Astrocyte (in vitro differentiated cells and primary cell): ENCODE data around the gene TRMT11. TPM values are rescaled to one million over a fixed set of nuclear protein-coding genes. Genes with fewer than 3 reads are reported as not detected.
A peak's percentile ranks its signal among the peaks of the same experiment; 100 is the strongest.
"Not testable (repeated sequence)": the region's sequence is repeated elsewhere in the genome, so short reads cannot be mapped to it uniquely, and the experiment has no call there.

Experiments
- DNase-seq: peaks from one replicate; pipeline ENCODE4 v3.0.0-alpha.2; 2010; ENCODE audit warnings: low read depth
- FAIRE-seq: peaks from 2 replicates; lab custom pipeline; 2011; peaks lifted over from hg19 to GRCh38; lab: Jason Lieb, UNC
- H2AFZ ChIP-seq: 2 replicates; pipeline ENCODE4 v1.6.0; 2012; ENCODE audit warnings: low read depth, low read length, inconsistent platforms
- H3K27ac ChIP-seq: 2 replicates; pipeline ENCODE4 v1.5.1; 2011; ENCODE audit warnings: low read depth, low read length, inconsistent platforms
- H3K27me3 ChIP-seq: 2 replicates; pipeline ENCODE4 v1.6.0; 2011; ENCODE audit warnings: low read length, inconsistent platforms; ENCODE audit not compliant: insufficient read depth
- H3K36me3 ChIP-seq: 2 replicates; pipeline ENCODE4 v1.5.1; 2011; ENCODE audit warnings: low read length, inconsistent platforms; ENCODE audit not compliant: insufficient read depth
- H3K4me1 ChIP-seq: 2 replicates; pipeline ENCODE4 v1.5.1; 2011; ENCODE audit warnings: low read length, inconsistent platforms; ENCODE audit not compliant: insufficient read depth
- H3K4me2 ChIP-seq: 2 replicates; pipeline ENCODE4 v1.6.0; 2012; ENCODE audit warnings: low read length, inconsistent platforms
- H3K4me3 ChIP-seq: 2 replicates; pipeline ENCODE4 v1.5.1; 2011; ENCODE audit warnings: low read depth, mild to moderate bottlenecking, low read length, inconsistent platforms; ENCODE audit not compliant: insufficient read depth
- H3K79me2 ChIP-seq: 2 replicates; pipeline ENCODE4 v1.6.0; 2012; ENCODE audit warnings: mild to moderate bottlenecking, low read length, inconsistent platforms; ENCODE audit not compliant: insufficient read depth
- H3K9ac ChIP-seq: 2 replicates; pipeline ENCODE4 v1.6.0; 2012; ENCODE audit warnings: mild to moderate bottlenecking, low read length, inconsistent platforms
- H3K9me3 ChIP-seq: 2 replicates; pipeline ENCODE4 v1.5.1; 2012; ENCODE audit warnings: low read depth, mild to moderate bottlenecking, low read length, inconsistent platforms; ENCODE audit not compliant: insufficient read depth
- H4K20me1 ChIP-seq: 2 replicates; pipeline ENCODE4 v1.6.0; 2012; ENCODE audit warnings: low read length, inconsistent platforms; ENCODE audit not compliant: insufficient read depth
- H3K27ac Mint-ChIP-seq: one replicate; pipeline ENCODE4 v1.8.0; 2021; ENCODE audit warnings: mild to moderate bottlenecking, mixed read lengths; ENCODE audit not compliant: unreplicated experiment
- H3K27me3 Mint-ChIP-seq: one replicate; pipeline ENCODE4 v1.8.0; 2021; ENCODE audit warnings: low read depth, mixed read lengths; ENCODE audit not compliant: unreplicated experiment
- H3K36me3 Mint-ChIP-seq: one replicate; pipeline ENCODE4 v1.8.0; 2021; ENCODE audit warnings: low read depth, mixed read lengths; ENCODE audit not compliant: unreplicated experiment
- H3K4me1 Mint-ChIP-seq: one replicate; pipeline ENCODE4 v1.8.0; 2021; ENCODE audit warnings: low read depth, mixed read lengths; ENCODE audit not compliant: unreplicated experiment
- H3K4me3 Mint-ChIP-seq: one replicate; pipeline ENCODE4 v1.8.0; 2021; ENCODE audit warnings: mild to moderate bottlenecking, moderate library complexity, mixed read lengths; ENCODE audit not compliant: unreplicated experiment
- H3K9me3 Mint-ChIP-seq: one replicate; pipeline ENCODE4 v1.8.0; 2021; ENCODE audit warnings: mild to moderate bottlenecking, mixed read lengths; ENCODE audit not compliant: unreplicated experiment
- EZH2 ChIP-seq: IDR thresholded peaks from 2 replicates; pipeline ENCODE4 v1.6.1; 2012; ENCODE audit warnings: mild to moderate bottlenecking, low read length, inconsistent platforms; ENCODE audit not compliant: insufficient read depth
- total RNA-seq: library from RNA; stranded (reverse); gene quantifications from 2 replicates; pipeline ENCODE4 v1.2.1, GENCODE V29; 2021
- TF ChIP-seq, protein P1 (sequence below): IDR thresholded peaks from 2 replicates; pipeline ENCODE4 v1.5.1; 2011; ENCODE audit warnings: low read depth, mild to moderate bottlenecking, inconsistent platforms, low read length, moderate library complexity; ENCODE audit not compliant: insufficient read depth

TRMT11 gene
- total RNA-seq, 1 donor from 2014 or later = 18.2 TPM

DNA sequence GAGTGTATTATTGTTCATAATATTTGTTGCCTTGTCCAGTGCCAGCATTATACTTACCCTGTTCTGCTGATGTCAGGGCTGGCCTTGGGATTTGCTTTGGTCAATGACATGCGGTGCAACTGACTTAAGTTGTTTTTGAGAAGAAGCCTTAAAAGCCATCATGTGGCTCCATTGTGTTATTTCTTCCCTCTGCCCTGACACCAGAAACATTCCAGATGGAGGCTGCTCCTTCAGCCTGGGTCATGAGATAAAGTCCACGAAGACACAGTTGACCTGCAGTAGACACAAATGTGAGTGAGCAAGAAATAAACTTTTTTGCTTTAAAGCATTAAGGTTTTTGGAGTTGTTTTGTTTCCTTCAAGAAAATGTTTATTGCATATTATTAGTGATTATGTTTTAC, 37.3 kb upstream of the TRMT11 start:
- no peak overlapping the region for H3K4me2 ChIP-seq
- H3K27ac Mint-ChIP-seq = no peak overlapping the region
- DNase-seq (no peak), FAIRE-seq (no peak)
- H3K27me3 ChIP-seq = peaks cover 2% of the 10 kb centered on the region
- H3K9me3 Mint-ChIP-seq = no peaks in the 10 kb centered on the region
- peaks cover 18% of the 10 kb centered on the region for H3K4me1 Mint-ChIP-seq
- H3K9ac ChIP-seq = no peak overlapping the region
- H3K4me3 Mint-ChIP-seq = no peak overlapping the region
- H3K4me1 ChIP-seq = peaks cover 29% of the 10 kb centered on the region
- no peaks in the 10 kb centered on the region for H3K36me3 ChIP-seq
- H3K9me3 ChIP-seq = no peaks in the 10 kb centered on the region
- no peaks in the 10 kb centered on the region for H3K36me3 Mint-ChIP-seq
- TF ChIP-seq, protein P1, sequence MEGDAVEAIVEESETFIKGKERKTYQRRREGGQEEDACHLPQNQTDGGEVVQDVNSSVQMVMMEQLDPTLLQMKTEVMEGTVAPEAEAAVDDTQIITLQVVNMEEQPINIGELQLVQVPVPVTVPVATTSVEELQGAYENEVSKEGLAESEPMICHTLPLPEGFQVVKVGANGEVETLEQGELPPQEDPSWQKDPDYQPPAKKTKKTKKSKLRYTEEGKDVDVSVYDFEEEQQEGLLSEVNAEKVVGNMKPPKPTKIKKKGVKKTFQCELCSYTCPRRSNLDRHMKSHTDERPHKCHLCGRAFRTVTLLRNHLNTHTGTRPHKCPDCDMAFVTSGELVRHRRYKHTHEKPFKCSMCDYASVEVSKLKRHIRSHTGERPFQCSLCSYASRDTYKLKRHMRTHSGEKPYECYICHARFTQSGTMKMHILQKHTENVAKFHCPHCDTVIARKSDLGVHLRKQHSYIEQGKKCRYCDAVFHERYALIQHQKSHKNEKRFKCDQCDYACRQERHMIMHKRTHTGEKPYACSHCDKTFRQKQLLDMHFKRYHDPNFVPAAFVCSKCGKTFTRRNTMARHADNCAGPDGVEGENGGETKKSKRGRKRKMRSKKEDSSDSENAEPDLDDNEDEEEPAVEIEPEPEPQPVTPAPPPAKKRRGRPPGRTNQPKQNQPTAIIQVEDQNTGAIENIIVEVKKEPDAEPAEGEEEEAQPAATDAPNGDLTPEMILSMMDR = no peak
- TF ChIP-seq EZH2 = no peak
- no peaks in the 10 kb centered on the region for H4K20me1 ChIP-seq
- H3K79me2 ChIP-seq = no peaks in the 10 kb centered on the region
- no peak overlapping the region for H2AFZ ChIP-seq
- no peak overlapping the region for H3K27ac ChIP-seq
- H3K4me3 ChIP-seq = no peak overlapping the region
- H3K27me3 Mint-ChIP-seq = no peaks in the 10 kb centered on the region

DNA sequence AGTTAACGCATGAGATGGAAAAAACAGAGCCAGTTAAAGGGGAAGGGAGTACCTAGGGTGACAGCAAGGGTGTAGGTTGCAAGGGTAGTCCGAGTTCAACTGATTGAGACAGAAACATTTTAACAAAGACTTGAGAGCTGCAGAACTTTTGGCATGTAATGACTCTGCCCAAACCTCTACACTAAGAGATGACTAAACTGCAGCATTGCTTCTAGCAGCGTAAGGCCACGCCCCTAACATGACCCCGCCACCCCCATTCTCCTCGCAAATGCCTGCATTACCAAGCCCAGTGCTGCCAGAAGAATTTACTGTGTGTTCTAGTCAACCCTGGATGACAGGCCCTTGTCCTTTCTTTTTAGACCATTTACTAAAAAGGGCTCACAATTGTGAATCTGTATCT, 36.0 kb upstream of the TRMT11 start:
- no peaks in the 10 kb centered on the region for H3K9me3 ChIP-seq
- H3K4me3 ChIP-seq = no peak overlapping the region
- no peaks in the 10 kb centered on the region for H3K79me2 ChIP-seq
- FAIRE-seq = no peak
- H3K27ac Mint-ChIP-seq = no peak overlapping the region
- peaks cover 19% of the 10 kb centered on the region for H3K4me1 ChIP-seq
- H3K4me3 Mint-ChIP-seq = no peak overlapping the region
- H3K27me3 Mint-ChIP-seq = no peaks in the 10 kb centered on the region
- no peaks in the 10 kb centered on the region for H4K20me1 ChIP-seq
- H3K4me1 Mint-ChIP-seq = peaks cover 16% of the 10 kb centered on the region
- no peaks in the 10 kb centered on the region for H3K36me3 ChIP-seq
- no peaks in the 10 kb centered on the region for H3K9me3 Mint-ChIP-seq
- H3K9ac ChIP-seq = no peak overlapping the region
- no peak overlapping the region for H3K4me2 ChIP-seq
- no peaks in the 10 kb centered on the region for H3K36me3 Mint-ChIP-seq
- TF ChIP-seq, protein P1 = no peak
- TF ChIP-seq EZH2 = no peak
- H3K27me3 ChIP-seq = peaks cover 2% of the 10 kb centered on the region
- peak; percentile 75 for DNase-seq
- no peak overlapping the region for H2AFZ ChIP-seq
- no peak overlapping the region for H3K27ac ChIP-seq

DNA sequence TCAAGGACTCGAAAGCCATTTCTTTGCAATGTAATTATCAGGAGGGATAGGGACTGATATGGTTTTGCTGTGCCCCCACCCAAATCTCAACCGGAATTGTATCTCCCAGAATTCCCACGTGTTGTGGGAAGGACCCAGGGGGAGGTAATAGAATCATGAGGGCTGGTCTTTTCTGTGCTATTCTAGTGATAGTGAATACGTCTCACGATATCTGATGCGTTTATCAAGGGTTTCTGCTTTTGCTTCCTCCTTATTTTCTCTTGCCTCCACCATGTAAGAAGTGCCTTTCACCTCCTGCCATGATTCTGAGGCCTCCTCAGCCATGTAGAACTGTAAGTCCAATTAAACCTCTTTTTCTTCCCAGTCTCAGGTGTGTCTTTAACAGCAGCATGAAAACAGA, 35.6 kb upstream of the TRMT11 start:
- not testable (repeated sequence) for H3K9me3 ChIP-seq, FAIRE-seq, H3K9me3 Mint-ChIP-seq, DNase-seq, H3K4me2 ChIP-seq, H3K9ac ChIP-seq, H3K27ac Mint-ChIP-seq, H3K27me3 Mint-ChIP-seq, H3K4me3 Mint-ChIP-seq, H3K27me3 ChIP-seq, H4K20me1 ChIP-seq, H3K79me2 ChIP-seq, H3K36me3 ChIP-seq, H2AFZ ChIP-seq, H3K4me3 ChIP-seq, H3K36me3 Mint-ChIP-seq, H3K27ac ChIP-seq
- H3K4me1 ChIP-seq = peaks cover 15% of the 10 kb centered on the region
- peaks cover 12% of the 10 kb centered on the region for H3K4me1 Mint-ChIP-seq
